ENCODE data around the gene ZNF823.

DNA sequence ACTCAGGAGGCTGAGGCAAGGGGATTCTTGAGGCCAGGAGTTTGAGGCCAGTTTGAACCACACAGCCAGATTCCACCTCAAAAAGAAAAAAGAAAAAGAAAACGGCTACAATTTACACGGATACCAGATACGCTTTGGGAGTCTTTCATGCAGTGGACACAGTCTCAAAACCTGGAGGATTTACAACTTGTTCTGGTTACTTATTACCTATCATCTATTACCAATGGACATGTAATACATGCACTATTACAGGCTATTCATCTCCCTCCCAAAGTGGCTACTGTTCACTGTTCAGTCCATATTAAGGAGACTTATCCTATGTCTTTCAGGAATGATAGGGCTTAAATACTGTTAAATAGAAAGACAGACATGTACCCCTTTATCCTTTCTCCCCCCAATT lies 33.3 kb downstream of the ZNF823 start:
- TF ChIP-seq, protein P1, sequence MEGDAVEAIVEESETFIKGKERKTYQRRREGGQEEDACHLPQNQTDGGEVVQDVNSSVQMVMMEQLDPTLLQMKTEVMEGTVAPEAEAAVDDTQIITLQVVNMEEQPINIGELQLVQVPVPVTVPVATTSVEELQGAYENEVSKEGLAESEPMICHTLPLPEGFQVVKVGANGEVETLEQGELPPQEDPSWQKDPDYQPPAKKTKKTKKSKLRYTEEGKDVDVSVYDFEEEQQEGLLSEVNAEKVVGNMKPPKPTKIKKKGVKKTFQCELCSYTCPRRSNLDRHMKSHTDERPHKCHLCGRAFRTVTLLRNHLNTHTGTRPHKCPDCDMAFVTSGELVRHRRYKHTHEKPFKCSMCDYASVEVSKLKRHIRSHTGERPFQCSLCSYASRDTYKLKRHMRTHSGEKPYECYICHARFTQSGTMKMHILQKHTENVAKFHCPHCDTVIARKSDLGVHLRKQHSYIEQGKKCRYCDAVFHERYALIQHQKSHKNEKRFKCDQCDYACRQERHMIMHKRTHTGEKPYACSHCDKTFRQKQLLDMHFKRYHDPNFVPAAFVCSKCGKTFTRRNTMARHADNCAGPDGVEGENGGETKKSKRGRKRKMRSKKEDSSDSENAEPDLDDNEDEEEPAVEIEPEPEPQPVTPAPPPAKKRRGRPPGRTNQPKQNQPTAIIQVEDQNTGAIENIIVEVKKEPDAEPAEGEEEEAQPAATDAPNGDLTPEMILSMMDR (conservative IDR thresholded peaks at IDR 0.05) = no peak
- TF ChIP-seq EZH2 (IDR thresholded peaks at IDR 0.05; ENCODE audit: low read depth) = no peak
